ENCODE results near the gene CCDC14.
"Not testable (repeated sequence)": the region's sequence is repeated elsewhere in the genome, so short reads cannot be mapped to it uniquely, and the experiment has no call there.

The CCDC14 gene

GRCh38 chr3:123967260-123967659 lies 6.2 kb upstream of the CCDC14 start:
- DNase-seq (ENCODE audit: low read depth in 3 of 3), result not testable (repeated sequence)

GRCh38 chr3:123966799-123967198 lies 5.8 kb upstream of the CCDC14 start:
- DNase-seq (ENCODE audit: low read depth in 3 of 3), result not testable (repeated sequence)

- DNase-seq (ENCODE audit: low read depth in 3 of 3), result not testable (repeated sequence)
Observed at GRCh38 chr3:123964793-123965192, 3.8 kb upstream of the CCDC14 start.

- no peak for DNase-seq (ENCODE audit: low read depth in 3 of 3)
Observed at GRCh38 chr3:123961508-123961856, 453 bp upstream of the CCDC14 start.

GRCh38 chr3:123953735-123954134 lies 7.3 kb downstream of the CCDC14 start:
- no peak for DNase-seq (ENCODE audit: low read depth in 3 of 3)

DNA sequence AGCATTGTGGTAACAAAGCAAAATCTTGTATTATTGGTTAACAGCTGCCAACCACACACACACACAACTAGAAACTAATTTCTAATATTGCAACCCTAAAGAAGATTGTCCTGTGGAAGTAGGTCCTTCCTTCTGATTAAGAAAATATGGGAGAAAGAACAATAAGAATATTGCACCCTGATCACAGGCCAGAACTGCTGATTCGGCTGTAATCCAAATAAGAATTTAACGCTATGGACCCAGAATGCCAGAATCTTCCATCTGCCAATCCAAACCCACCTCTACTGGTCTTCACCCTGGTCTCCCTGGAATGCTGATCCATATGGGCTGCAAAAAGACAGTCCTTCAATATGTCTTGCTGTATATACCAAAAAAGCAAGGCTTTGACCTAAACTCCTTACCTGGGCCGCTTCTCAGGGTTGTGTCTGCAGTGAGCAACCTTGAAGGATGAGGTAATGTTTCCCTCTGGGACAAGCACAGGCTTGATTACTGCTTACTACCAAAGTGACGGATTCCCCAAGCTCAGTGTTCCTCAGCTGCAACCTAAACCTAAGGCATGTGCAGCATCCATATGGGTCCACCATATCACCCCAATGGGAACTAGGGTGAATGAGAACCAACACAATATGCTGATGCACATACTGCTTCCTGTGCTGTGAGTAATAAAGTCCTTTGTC lies 8.0 kb downstream of the CCDC14 start:
- DNase-seq (ENCODE audit: low read depth in 3 of 3), result no peak

DNA sequence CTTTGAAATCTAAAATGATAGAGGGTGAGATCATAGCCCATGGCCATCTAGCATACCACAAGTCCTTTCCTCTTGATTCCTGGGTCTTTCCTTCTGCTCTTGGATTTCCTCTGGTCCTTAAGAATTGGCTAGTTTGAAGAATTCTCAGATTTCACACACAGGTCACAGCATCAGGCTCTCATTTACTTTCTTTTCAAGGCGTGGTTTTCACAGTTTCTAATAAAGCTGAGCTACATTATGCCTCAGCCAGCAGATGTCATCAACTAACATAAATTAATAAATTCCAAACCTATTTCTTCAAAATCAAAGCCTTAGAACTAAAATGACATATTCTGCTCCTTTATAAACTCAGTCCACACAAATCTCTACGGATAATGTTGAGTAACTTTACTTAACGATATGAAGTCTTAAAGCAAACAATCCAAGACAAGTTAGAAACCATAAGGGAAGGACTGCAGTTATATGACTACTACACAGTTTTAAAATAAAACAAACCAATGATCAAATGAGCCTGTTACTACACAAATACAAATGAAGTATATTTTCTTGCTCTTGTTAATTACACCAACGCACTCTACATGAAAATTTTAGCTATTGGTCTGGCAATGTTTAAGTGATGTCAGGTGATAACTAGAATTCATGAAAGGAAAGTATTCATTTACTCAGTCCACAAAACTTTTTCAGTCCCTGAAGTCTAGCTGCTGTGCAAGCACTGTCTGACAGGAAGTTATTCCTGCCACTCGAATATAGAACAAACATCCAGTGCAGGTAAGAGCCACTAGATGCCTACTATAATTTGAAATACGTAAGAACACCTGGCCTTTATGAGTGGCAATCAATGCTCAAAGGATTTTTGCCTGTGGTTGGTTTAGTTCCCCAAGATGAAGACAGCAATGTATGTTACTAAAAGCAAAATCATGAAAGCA lies 9.2 kb downstream of the CCDC14 start:
- DNase-seq (ENCODE audit: low read depth in 3 of 3), result no peak

DNA sequence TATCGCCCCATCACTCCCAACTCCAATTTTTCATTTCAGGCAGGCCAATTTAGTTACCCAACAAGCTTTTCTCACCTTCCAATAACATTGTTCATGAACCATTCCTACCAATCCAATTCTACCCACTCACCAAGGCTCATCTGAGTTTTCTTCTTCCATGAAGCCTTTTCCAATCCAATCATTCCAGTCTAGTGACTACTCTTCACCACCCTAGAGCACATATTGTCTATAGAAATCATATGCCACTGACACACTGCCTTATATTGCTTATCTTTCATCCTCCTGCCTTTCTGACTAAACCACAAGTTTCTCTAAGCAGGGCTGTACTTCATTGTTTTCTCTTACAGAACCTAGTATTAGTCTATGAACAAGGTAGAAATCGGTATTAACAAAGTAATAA lies 11.4 kb downstream of the CCDC14 start:
- DNase-seq (ENCODE audit: low read depth in 3 of 3), result no peak

DNA sequence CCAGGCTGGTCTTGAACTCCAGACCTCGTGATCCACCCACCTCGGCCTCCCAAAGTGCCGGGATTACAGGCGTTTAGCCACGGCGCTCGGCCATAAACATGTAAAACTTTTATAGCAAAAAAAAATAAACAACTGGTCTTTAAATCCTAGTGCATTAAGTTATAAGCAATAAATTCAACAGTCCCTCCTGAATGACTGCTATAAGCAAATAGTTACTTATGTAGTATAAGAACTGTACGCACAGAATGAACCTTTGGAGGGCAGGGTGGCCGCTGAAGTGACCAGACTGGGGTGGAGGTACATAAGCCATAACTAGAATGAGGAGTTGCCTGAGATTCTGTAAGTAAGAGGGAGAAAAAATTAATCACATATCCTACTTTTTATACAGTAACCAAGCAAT lies 12.6 kb downstream of the CCDC14 start:
- no peak for DNase-seq (ENCODE audit: low read depth in 3 of 3)

GRCh38 chr3:123947482-123947881 lies 13.5 kb downstream of the CCDC14 start:
- DNase-seq (ENCODE audit: low read depth in 3 of 3), result no peak

DNA sequence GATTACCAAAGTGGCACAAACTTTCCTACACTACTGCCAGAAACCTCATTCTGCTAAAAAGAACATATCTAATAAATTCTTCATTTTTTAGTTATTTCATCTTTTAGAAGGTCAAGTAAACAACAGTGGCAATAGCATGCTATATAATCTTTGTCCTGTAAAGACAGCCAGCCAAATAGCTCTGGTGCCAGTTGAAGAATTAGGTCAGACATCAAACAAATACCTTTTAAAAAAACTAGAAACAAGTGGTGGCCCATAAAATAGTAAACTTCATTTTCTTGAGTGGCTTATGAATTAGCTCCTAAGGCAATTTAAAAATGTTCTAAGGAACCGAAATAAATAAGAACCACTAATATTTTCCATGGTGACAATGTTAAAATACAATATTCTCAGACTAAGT lies 19.5 kb downstream of the CCDC14 start:
- no peak for DNase-seq (ENCODE audit: low read depth in 3 of 3)

- DNase-seq (ENCODE audit: low read depth in 3 of 3), result no peak
Observed at GRCh38 chr3:123941121-123941520, 19.9 kb downstream of the CCDC14 start.

DNA sequence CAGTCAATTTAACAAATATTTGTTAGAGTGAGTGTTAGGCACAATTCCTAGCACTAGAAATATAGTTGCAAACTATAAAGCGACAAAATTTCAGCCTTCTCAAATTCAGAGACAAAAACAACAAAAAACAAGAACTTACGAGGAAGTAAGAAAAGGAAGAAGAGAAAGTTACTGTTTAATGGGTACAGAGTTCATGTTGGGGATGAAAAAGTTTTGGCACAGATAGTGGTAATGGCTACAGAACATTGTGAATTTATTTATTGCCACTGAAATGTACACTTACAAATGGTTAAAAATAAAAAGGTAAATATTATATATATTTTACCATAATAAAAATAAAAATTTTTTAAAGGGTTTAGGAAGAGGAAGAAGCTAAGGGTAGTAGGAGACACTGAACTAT lies 21.3 kb downstream of the CCDC14 start:
- no peak for DNase-seq (ENCODE audit: low read depth in 3 of 3)

GRCh38 chr3:123936400-123936799 lies 24.6 kb downstream of the CCDC14 start:
- no peak for DNase-seq (ENCODE audit: low read depth in 3 of 3)

GRCh38 chr3:123935830-123936229 lies 25.2 kb downstream of the CCDC14 start:
- DNase-seq (ENCODE audit: low read depth in 3 of 3), result no peak

- no peak for DNase-seq (ENCODE audit: low read depth in 3 of 3)
Observed at GRCh38 chr3:123934250-123934649, 26.8 kb downstream of the CCDC14 start.

GRCh38 chr3:123930445-123930844 lies 30.6 kb downstream of the CCDC14 start:
- no peak for DNase-seq (ENCODE audit: low read depth in 3 of 3)

- no peak for DNase-seq (ENCODE audit: low read depth in 3 of 3)
Observed at GRCh38 chr3:123929325-123929724, 31.7 kb downstream of the CCDC14 start.

DNA sequence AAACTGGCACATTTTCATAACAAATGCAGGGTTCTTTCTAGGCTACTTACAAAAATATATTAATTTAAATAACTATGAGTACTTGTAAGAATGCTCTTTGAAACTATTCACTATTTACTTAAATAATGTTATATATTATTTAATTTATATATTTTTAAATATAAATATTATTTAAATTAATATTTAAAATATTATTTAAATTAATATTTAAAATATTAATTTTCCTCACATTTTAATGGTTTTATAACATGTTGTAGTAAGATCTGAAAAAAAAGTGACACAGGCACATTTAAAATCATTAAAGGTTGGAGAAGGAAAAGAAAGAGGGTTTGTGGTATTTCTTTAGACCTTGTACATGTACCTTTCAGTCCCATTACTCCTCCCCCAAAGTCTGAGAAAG lies 34.6 kb downstream of the CCDC14 start:
- DNase-seq (ENCODE audit: low read depth in 3 of 3), result no peak

- no peak for DNase-seq (ENCODE audit: low read depth in 3 of 3)
Observed at GRCh38 chr3:123920868-123921267, 40.2 kb downstream of the CCDC14 start.

DNA sequence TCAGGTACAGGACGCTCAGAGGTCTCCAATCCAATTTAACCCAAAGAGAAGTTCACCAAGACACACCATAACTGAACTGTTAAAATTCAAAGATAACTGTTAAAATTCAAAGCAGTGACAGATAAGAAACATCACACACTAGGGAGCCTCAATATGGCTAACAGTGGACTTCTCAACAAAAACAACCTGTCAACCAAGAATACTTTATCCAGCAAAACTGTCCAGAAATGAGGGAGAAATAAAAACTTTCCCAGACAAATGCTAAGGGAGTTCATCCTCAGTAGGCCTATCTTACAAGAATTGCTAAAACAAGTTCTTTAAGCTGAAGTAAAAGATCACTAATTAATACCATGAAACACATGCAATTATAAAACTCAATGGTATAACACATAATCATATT lies 40.6 kb downstream of the CCDC14 start:
- no peak for DNase-seq (ENCODE audit: low read depth in 3 of 3)

DNA sequence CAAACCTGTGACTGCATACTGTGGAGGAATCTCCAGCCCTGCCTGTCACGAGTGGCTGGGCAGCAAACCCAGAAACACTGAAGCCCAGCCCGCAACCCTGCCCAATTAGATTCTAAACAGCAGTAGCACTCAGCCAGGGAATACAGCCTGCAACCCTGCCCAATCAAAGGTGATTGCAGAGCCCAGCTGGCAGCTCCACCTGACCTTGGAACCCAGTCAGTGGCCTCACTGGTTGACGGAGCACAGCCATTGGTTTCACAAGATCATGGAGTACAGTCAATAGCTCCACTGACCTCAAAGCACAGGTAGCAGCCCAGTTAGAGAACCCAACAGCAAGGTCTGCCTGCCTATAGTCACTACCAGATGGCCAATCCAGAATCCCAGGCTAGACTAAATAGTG lies 41.7 kb downstream of the CCDC14 start:
- no peak for DNase-seq (ENCODE audit: low read depth in 3 of 3)

- no peak for DNase-seq (ENCODE audit: low read depth in 3 of 3)
Observed at GRCh38 chr3:123914829-123915228, 46.2 kb downstream of the CCDC14 start.
